HL-60/S4 treated with phorbol 12-myristate 13-acetate at 8.2 ng/mL for 4 days and 3 days (cell line): ENCODE data around the gene MPP2.

ENCODE experiments used
- in situ Hi-C: fragments of 300-500 bp; cut with MboI; formaldehyde crosslinking; loops from 2 replicates; pipeline ENCODE4 v1.15.0; 2022; ENCODE audit warnings: low sequenced_read_pairs

Gene MPP2

DNA sequence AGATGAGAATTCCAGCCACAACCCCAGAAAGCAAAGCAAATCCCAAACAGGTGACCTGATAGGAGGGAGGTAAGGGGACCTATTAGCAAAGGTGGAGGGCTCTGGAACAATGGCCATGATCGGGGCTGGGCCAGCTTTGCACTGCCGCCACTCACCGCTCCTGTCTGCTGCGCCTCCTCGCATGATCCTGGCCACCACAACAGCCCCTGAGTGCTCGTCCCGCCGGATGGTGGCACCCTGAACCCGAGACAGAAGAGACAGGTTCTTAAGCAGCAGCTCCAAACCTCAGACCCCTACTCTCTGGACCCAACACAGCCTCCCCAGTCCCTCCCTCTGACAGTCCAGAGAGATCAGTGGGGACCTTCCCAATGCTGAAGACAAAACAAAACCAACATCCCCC is 79.7 kb downstream of the MPP2 start:
- in situ Hi-C loops = no loop called here

DNA sequence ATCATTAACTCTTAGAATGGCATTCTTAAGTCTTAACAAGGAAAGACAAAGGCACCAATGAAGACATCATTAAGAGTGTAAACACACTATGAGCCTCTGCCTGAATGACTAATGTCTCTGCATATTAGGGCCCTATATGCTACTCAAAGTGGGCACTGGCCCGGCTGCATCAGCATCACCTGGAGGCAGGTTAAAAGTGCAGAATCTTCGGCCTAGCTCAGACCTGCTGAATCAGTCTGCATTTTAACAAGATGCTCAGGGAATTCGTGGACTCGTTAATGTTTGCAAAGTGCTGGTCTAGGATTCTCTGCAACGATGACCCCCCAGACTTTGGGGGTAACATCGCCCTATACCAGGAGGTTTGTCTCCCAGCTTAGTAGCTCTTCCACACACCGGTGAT is 81.1 kb downstream of the MPP2 start:
- in situ Hi-C loops = no loop called here

DNA sequence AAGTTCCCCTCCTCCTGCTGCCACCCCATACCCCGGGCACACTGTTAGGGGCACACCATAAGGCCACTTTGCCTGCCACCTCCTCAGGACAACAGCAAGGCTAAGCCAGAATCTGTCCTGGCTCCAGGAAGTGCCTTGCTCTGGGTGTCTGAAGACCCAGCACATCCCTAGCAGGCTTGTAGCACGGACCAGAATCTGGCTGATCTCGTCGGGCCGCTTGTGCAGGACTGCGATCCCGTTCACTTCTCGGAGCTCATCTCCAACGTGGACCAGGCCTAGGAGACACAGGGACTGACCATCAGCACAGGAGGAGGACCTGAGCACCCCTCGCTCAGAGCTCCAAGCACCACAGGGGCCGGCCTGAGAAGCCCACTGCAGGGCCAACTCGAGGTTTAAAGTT is 81.8 kb downstream of the MPP2 start:
- in situ Hi-C loops = no loop called here
